ENCODE results near the gene NMD3.
"Not testable (repeated sequence)": the region's sequence is repeated elsewhere in the genome, so short reads cannot be mapped to it uniquely, and the experiment has no call there.

NMD3 gene

GRCh38 chr3:161220850-161221753 lies at the start of gene NMD3:
TSS of gene NMD3 (plus strand) at chr3:161221311. CDS start at chr3:161222014, 703 bp downstream.
- peaks cover 33% of the 10 kb centered on the region for H3K36me3 ChIP-seq (ENCODE audit: control insufficient read depth, insufficient read depth, low read length)
- H3K4me1 ChIP-seq (ENCODE audit: control insufficient read depth, insufficient read depth, low read length): peaks cover 12% of the 10 kb centered on the region; the same call in 1 of the 2 replicates
- peak within 1 kb of the TSS; percentile 82 for H3K27ac ChIP-seq (ENCODE audit: low read depth, low read length)
- H3K9me3 ChIP-seq (ENCODE audit: control insufficient read depth, insufficient read depth, low read length): no peaks in the 10 kb centered on the region
- peak within 1 kb of the TSS; percentile 91 for H3K4me3 ChIP-seq (ENCODE audit: low read depth, low read length)
- H3K9ac ChIP-seq (ENCODE audit: low read depth, low read length): peak within 1 kb of the TSS; percentile 85
- no peaks in the 10 kb centered on the region for H3K27me3 ChIP-seq (ENCODE audit: control insufficient read depth, insufficient read depth, low read length)

GRCh38 chr3:161171639-161172552 lies 49.2 kb upstream of the NMD3 start:
- H3K4me3 ChIP-seq (ENCODE audit: low read depth, low read length): no peak overlapping the region
- H3K27me3 ChIP-seq (ENCODE audit: control insufficient read depth, insufficient read depth, low read length): no peaks in the 10 kb centered on the region
- no peaks in the 10 kb centered on the region for H3K36me3 ChIP-seq (ENCODE audit: control insufficient read depth, insufficient read depth, low read length)
- H3K9ac ChIP-seq (ENCODE audit: low read depth, low read length): no peak overlapping the region
- no peak overlapping the region for H3K27ac ChIP-seq (ENCODE audit: low read depth, low read length)
- no peaks in the 10 kb centered on the region for H3K9me3 ChIP-seq (ENCODE audit: control insufficient read depth, insufficient read depth, low read length)
- no peaks in the 10 kb centered on the region for H3K4me1 ChIP-seq (ENCODE audit: control insufficient read depth, insufficient read depth, low read length)

GRCh38 chr3:161175506-161175905 lies 45.6 kb upstream of the NMD3 start:
- no peaks in the 10 kb centered on the region for H3K36me3 ChIP-seq (ENCODE audit: control insufficient read depth, insufficient read depth, low read length)
- no peak overlapping the region for H3K4me3 ChIP-seq (ENCODE audit: low read depth, low read length)
- H3K27me3 ChIP-seq (ENCODE audit: control insufficient read depth, insufficient read depth, low read length): no peaks in the 10 kb centered on the region
- no peaks in the 10 kb centered on the region for H3K9me3 ChIP-seq (ENCODE audit: control insufficient read depth, insufficient read depth, low read length)
- no peak overlapping the region for H3K27ac ChIP-seq (ENCODE audit: low read depth, low read length)
- no peak overlapping the region for H3K9ac ChIP-seq (ENCODE audit: low read depth, low read length)
- no peaks in the 10 kb centered on the region for H3K4me1 ChIP-seq (ENCODE audit: control insufficient read depth, insufficient read depth, low read length)

GRCh38 chr3:161177991-161178390 lies 43.1 kb upstream of the NMD3 start:
- H3K4me3 ChIP-seq (ENCODE audit: low read depth, low read length): no peak overlapping the region
- H3K27ac ChIP-seq (ENCODE audit: low read depth, low read length): no peak overlapping the region
- no peaks in the 10 kb centered on the region for H3K4me1 ChIP-seq (ENCODE audit: control insufficient read depth, insufficient read depth, low read length)
- no peak overlapping the region for H3K9ac ChIP-seq (ENCODE audit: low read depth, low read length)
- H3K9me3 ChIP-seq (ENCODE audit: control insufficient read depth, insufficient read depth, low read length): peaks cover 5% of the 10 kb centered on the region; the same call in 1 of the 2 replicates
- no peaks in the 10 kb centered on the region for H3K27me3 ChIP-seq (ENCODE audit: control insufficient read depth, insufficient read depth, low read length)
- H3K36me3 ChIP-seq (ENCODE audit: control insufficient read depth, insufficient read depth, low read length): no peaks in the 10 kb centered on the region

GRCh38 chr3:161181371-161181770 lies 39.7 kb upstream of the NMD3 start:
- not testable (repeated sequence) for H3K9ac ChIP-seq (ENCODE audit: low read depth, low read length); H3K27ac ChIP-seq (ENCODE audit: low read depth, low read length); H3K27me3 ChIP-seq (ENCODE audit: control insufficient read depth, insufficient read depth, low read length); H3K36me3 ChIP-seq (ENCODE audit: control insufficient read depth, insufficient read depth, low read length); H3K9me3 ChIP-seq (ENCODE audit: control insufficient read depth, insufficient read depth, low read length); H3K4me3 ChIP-seq (ENCODE audit: low read depth, low read length); H3K4me1 ChIP-seq (ENCODE audit: control insufficient read depth, insufficient read depth, low read length)

- Histone ChIP-seq H3K9me3 (ENCODE audit: control insufficient read depth, insufficient read depth, low read length) (no peaks in the 10 kb centered on the region), H3K36me3 (ENCODE audit: control insufficient read depth, insufficient read depth, low read length) (no peaks in the 10 kb centered on the region)
Observed at GRCh38 chr3:161187046-161187445, 34.1 kb upstream of the NMD3 start.

GRCh38 chr3:161197855-161198850 lies 23.0 kb upstream of the NMD3 start:
- no peak overlapping the region for H3K9ac ChIP-seq (ENCODE audit: low read depth, low read length)
- no peak overlapping the region for H3K27ac ChIP-seq (ENCODE audit: low read depth, low read length)
- peaks cover 10% of the 10 kb centered on the region for H3K9me3 ChIP-seq (ENCODE audit: control insufficient read depth, insufficient read depth, low read length)
- no peaks in the 10 kb centered on the region for H3K4me1 ChIP-seq (ENCODE audit: control insufficient read depth, insufficient read depth, low read length)
- H3K4me3 ChIP-seq (ENCODE audit: low read depth, low read length): no peak overlapping the region
- no peaks in the 10 kb centered on the region for H3K36me3 ChIP-seq (ENCODE audit: control insufficient read depth, insufficient read depth, low read length)
- no peaks in the 10 kb centered on the region for H3K27me3 ChIP-seq (ENCODE audit: control insufficient read depth, insufficient read depth, low read length)

More at GRCh38 chr3:161187046-161187445, 34.1 kb upstream of the NMD3 start:
- H3K27me3 ChIP-seq (ENCODE audit: control insufficient read depth, insufficient read depth, low read length): no peaks in the 10 kb centered on the region
- no peak overlapping the region for H3K9ac ChIP-seq (ENCODE audit: low read depth, low read length)
- peaks cover 7% of the 10 kb centered on the region for H3K4me1 ChIP-seq (ENCODE audit: control insufficient read depth, insufficient read depth, low read length)
- no peak overlapping the region for H3K4me3 ChIP-seq (ENCODE audit: low read depth, low read length)
- H3K27ac ChIP-seq (ENCODE audit: low read depth, low read length): no peak overlapping the region

- H3K4me3 ChIP-seq (ENCODE audit: low read depth, low read length): no peak overlapping the region
- no peaks in the 10 kb centered on the region for H3K27me3 ChIP-seq (ENCODE audit: control insufficient read depth, insufficient read depth, low read length)
- no peaks in the 10 kb centered on the region for H3K36me3 ChIP-seq (ENCODE audit: control insufficient read depth, insufficient read depth, low read length)
- peaks cover 10% of the 10 kb centered on the region for H3K9me3 ChIP-seq (ENCODE audit: control insufficient read depth, insufficient read depth, low read length)
- no peaks in the 10 kb centered on the region for H3K4me1 ChIP-seq (ENCODE audit: control insufficient read depth, insufficient read depth, low read length)
- no peak overlapping the region for H3K27ac ChIP-seq (ENCODE audit: low read depth, low read length)
- no peak overlapping the region for H3K9ac ChIP-seq (ENCODE audit: low read depth, low read length)
Observed at GRCh38 chr3:161199926-161200325, 21.2 kb upstream of the NMD3 start.

- Histone ChIP-seq H3K27ac (ENCODE audit: low read depth, low read length) (no peak overlapping the region), H3K36me3 (ENCODE audit: control insufficient read depth, insufficient read depth, low read length) (no peaks in the 10 kb centered on the region), H3K4me3 (ENCODE audit: low read depth, low read length) (no peak overlapping the region)
Observed at GRCh38 chr3:161203485-161204098, 17.5 kb upstream of the NMD3 start.

GRCh38 chr3:161208931-161209330 lies 12.2 kb upstream of the NMD3 start:
- no peaks in the 10 kb centered on the region for H3K36me3 ChIP-seq (ENCODE audit: control insufficient read depth, insufficient read depth, low read length)
- H3K4me3 ChIP-seq (ENCODE audit: low read depth, low read length): no peak overlapping the region
- no peaks in the 10 kb centered on the region for H3K9me3 ChIP-seq (ENCODE audit: control insufficient read depth, insufficient read depth, low read length)
- peaks cover 11% of the 10 kb centered on the region for H3K4me1 ChIP-seq (ENCODE audit: control insufficient read depth, insufficient read depth, low read length)
- H3K9ac ChIP-seq (ENCODE audit: low read depth, low read length): no peak overlapping the region
- H3K27ac ChIP-seq (ENCODE audit: low read depth, low read length): no peak overlapping the region
- H3K27me3 ChIP-seq (ENCODE audit: control insufficient read depth, insufficient read depth, low read length): no peaks in the 10 kb centered on the region

More at GRCh38 chr3:161203485-161204098, 17.5 kb upstream of the NMD3 start:
- Histone ChIP-seq H3K27me3 (ENCODE audit: control insufficient read depth, insufficient read depth, low read length) (no peaks in the 10 kb centered on the region), H3K9me3 (ENCODE audit: control insufficient read depth, insufficient read depth, low read length) (no peaks in the 10 kb centered on the region), H3K4me1 (ENCODE audit: control insufficient read depth, insufficient read depth, low read length) (peaks cover 3% of the 10 kb centered on the region; the same call in 1 of the 2 replicates), H3K9ac (ENCODE audit: low read depth, low read length) (no peak overlapping the region)

Measured in HUES48 (cell line).